Endothelial cell of umbilical vein (primary cell): ENCODE data around the gene OSBPL5. TPM values are rescaled to one million over a fixed set of nuclear protein-coding genes. Genes with fewer than 3 reads are reported as not detected.
"Not testable (repeated sequence)": the region's sequence is repeated elsewhere in the genome, so short reads cannot be mapped to it uniquely, and the experiment has no call there.

Source experiments
- BruUV-seq: library from RNA; stranded (reverse); fragments of 400-500 nt; replicated peaks from 2 replicates; lab custom pipeline; 2021; lab: Mats Ljungman, UMichigan
- CTCF ChIA-PET: fragments of 300-600, 350-600 bp; sonication (Branson Sonifier 250); formaldehyde crosslinking; loops from one replicate; lab custom pipeline; 2021; ENCODE audit warnings: antibody characterized with exemption, inconsistent platforms; lab: Charles Lee
- POLR2A ChIA-PET: fragments of 300-600, 350-600 bp; sonication (Branson Sonifier 250); formaldehyde crosslinking; loops from one replicate; lab custom pipeline; 2021; ENCODE audit warnings: antibody characterized with exemption, inconsistent platforms; lab: Charles Lee
- DNase-seq: peaks from one replicate; pipeline ENCODE4 v3.0.0-alpha.2; 2011; ENCODE audit warnings: low read depth, low spot score
- FAIRE-seq: peaks from 2 replicates; lab custom pipeline; 2011; peaks lifted over from hg19 to GRCh38; lab: Jason Lieb, UNC
- H2AFZ ChIP-seq: 2 replicates; pipeline ENCODE4 v1.6.0; 2012; ENCODE audit warnings: low read depth, low read length, control low read depth, inconsistent platforms
- H3K27ac ChIP-seq: 2 replicates; pipeline ENCODE4 v1.5.1; 2011; ENCODE audit warnings: low read depth, mild to moderate bottlenecking, control low read depth, low read length, moderate library complexity; ENCODE audit not compliant: insufficient read depth
- H3K27me3 ChIP-seq, 2 experiments: 2 replicates each; pipeline versions ENCODE4 v1.6.0 to v1.6.1; 2011; ENCODE audit warnings: low read length in 2 of 2, mixed read lengths in 1 of 2; ENCODE audit not compliant: control insufficient read depth in 2 of 2, insufficient read depth in 2 of 2
- H3K36me3 ChIP-seq, 2 experiments: 2 replicates in 1 of 2; 3 replicates in 1 of 2; pipeline ENCODE4 v1.5.1; 2011; ENCODE audit warnings: low read length in 2 of 2, mild to moderate bottlenecking in 1 of 2, moderate library complexity in 1 of 2; ENCODE audit not compliant: control insufficient read depth in 2 of 2, insufficient read depth in 2 of 2; ENCODE audit errors: extremely low read depth in 1 of 2
- H3K4me1 ChIP-seq: 3 replicates; pipeline ENCODE4 v1.5.1; 2011; ENCODE audit warnings: mild to moderate bottlenecking, low read length; ENCODE audit not compliant: control insufficient read depth, insufficient read depth; ENCODE audit errors: extremely low read depth
- H3K4me2 ChIP-seq: 2 replicates; pipeline ENCODE4 v1.6.1; 2011; ENCODE audit warnings: low read length, control low read depth, mixed read lengths; ENCODE audit not compliant: insufficient read depth
- H3K4me3 ChIP-seq, 3 experiments: fragments of 200-600 bp in 1 of 3; sonication (generic), shearing (Covaris generic) in 1 of 3; replicated peaks in 1 of 3; 2 replicates each; pipeline ENCODE4 v1.5.1; 2011 to 2016; ENCODE audit warnings: control low read depth in 3 of 3, low read length in 3 of 3, mild to moderate bottlenecking in 2 of 3, inconsistent platforms in 1 of 3, low read depth in 1 of 3, moderate library complexity in 1 of 3; ENCODE audit not compliant: insufficient read depth in 1 of 3
- H3K79me2 ChIP-seq: 2 replicates; pipeline ENCODE4 v1.6.0; 2012; ENCODE audit warnings: low read length, inconsistent platforms; ENCODE audit not compliant: control insufficient read depth, insufficient read depth
- H3K9ac ChIP-seq: replicated peaks from 2 replicates; pipeline ENCODE3; 2011; ENCODE audit warnings: low read length, control low read depth; ENCODE audit not compliant: insufficient read depth; ENCODE audit errors: extremely low read depth
- H3K9me1 ChIP-seq: replicated peaks from 3 replicates; pipeline ENCODE4 v1.6.0; 2011; ENCODE audit warnings: mild to moderate bottlenecking, low read length; ENCODE audit not compliant: control insufficient read depth, insufficient read depth; ENCODE audit errors: extremely low read depth
- H3K9me3 ChIP-seq: replicated peaks from 2 replicates; pipeline ENCODE4 v1.5.1; 2012; ENCODE audit warnings: low read length, inconsistent platforms; ENCODE audit not compliant: control insufficient read depth, insufficient read depth
- H4K20me1 ChIP-seq: replicated peaks from 2 replicates; pipeline ENCODE3; 2011; ENCODE audit warnings: mild to moderate bottlenecking, low read length; ENCODE audit not compliant: control insufficient read depth, insufficient read depth; ENCODE audit errors: extremely low read depth
- EZH2 ChIP-seq: IDR thresholded peaks from 2 replicates; pipeline ENCODE4 v1.6.1; 2012; ENCODE audit warnings: borderline replicate concordance, low read depth, mild to moderate bottlenecking, moderate library complexity, low read length, inconsistent platforms; ENCODE audit not compliant: severe bottlenecking
- FOS ChIP-seq: IDR thresholded peaks from 2 replicates; pipeline ENCODE4 v1.6.1; 2011; ENCODE audit warnings: mild to moderate bottlenecking, low read length, moderate library complexity, borderline replicate concordance; ENCODE audit not compliant: insufficient read depth
- GATA2 ChIP-seq: IDR thresholded peaks from 2 replicates; pipeline ENCODE4 v1.7.0; 2011; ENCODE audit warnings: low read depth, mild to moderate bottlenecking, moderate library complexity, mixed read lengths, low read length; ENCODE audit not compliant: insufficient read length, insufficient read depth
- JUN ChIP-seq: IDR thresholded peaks from 2 replicates; pipeline ENCODE4 v1.6.1; 2011; ENCODE audit warnings: borderline replicate concordance, low read depth; ENCODE audit not compliant: insufficient read length, insufficient read depth
- MYC ChIP-seq: IDR thresholded peaks from one replicate; pipeline ENCODE4 v1.6.1; 2011; ENCODE audit warnings: mild to moderate bottlenecking, low read depth, low read length
- POLR2A ChIP-seq: IDR thresholded peaks from 2 replicates; pipeline ENCODE4 v1.6.1; 2012; ENCODE audit warnings: low read depth, mild to moderate bottlenecking, control low read depth, low read length
- dilution Hi-C: fragments of 300-500 bp; cut with MboI; formaldehyde crosslinking; loops from one replicate; pipeline ENCODE4 v1.15.0; 2019; ENCODE audit warnings: low sequenced_read_pairs; ENCODE audit not compliant: extremely low pct_ligation_motif_present
- intact Hi-C: fragments of 100-400 bp; cut with micrococcal nuclease; formaldehyde crosslinking; loops from one replicate; pipeline ENCODE4 v1.10.0; 2022
- polyA plus RNA-seq, 4 experiments: library from polyadenylated mRNA; depleted of rRNA in 3 of 4; stranded (reverse) in 3 of 4; unstranded in 1 of 4; fragments of >200 nt; gene quantifications; 2 replicates each; pipeline versions ENCODE4 v1.2.1 to v1.2.3, GENCODE V29; 2011 to 2012; ENCODE audit warnings: missing spikeins in 1 of 4
- total RNA-seq: library from RNA; stranded (reverse); gene quantifications from 2 replicates; pipeline ENCODE4 v1.2.3, GENCODE V29; 2021
- TF ChIP-seq, protein P1 (sequence below): IDR thresholded peaks from 2 replicates; pipeline ENCODE4 v1.6.1; 2011; ENCODE audit not compliant: insufficient read depth, insufficient read length

The OSBPL5 gene
- total and polyA plus RNA-seq, 2 donors (not counting 3 experiments of a cell fraction or from before 2014, with no cell fraction given) = 8.7 to 37.7 TPM

DNA sequence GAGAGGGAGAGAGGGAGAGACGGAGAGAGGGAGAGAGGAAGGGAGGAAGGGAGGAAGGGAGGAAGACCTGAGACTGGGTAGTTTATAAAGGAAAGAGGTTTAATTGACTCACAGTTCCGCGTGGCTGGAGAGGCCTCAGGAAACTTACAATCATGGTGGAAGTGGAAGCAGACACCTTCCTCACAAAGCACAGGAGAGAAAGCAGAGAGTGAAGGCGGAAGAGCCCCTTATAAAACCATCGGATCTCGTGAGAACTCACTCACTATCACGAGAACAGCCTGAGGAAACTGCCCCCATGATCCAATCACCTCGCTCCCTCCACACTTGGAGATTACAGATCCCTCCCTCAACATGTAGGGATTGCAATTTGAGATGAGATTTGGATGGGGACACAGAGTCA lies 95.7 kb downstream of the OSBPL5 start:
- dilution Hi-C loops (no loop called here), intact Hi-C loops (no loop called here)
- Histone ChIP-seq H3K9me1 (no peaks in the 10 kb centered on the region), H3K4me3 (no peak overlapping the region), H3K79me2 (no peaks in the 10 kb centered on the region), H3K9ac (no peak overlapping the region), H3K4me1 (no peaks in the 10 kb centered on the region), H3K36me3 (no peaks in the 10 kb centered on the region), H3K27me3 (no peaks in the 10 kb centered on the region), H2AFZ (no peak overlapping the region), H3K27ac (no peak overlapping the region), H3K4me2 (no peak overlapping the region), H4K20me1 (no peaks in the 10 kb centered on the region), H3K9me3 (no peaks in the 10 kb centered on the region)
- POLR2A ChIA-PET = no interaction called here
- FAIRE-seq (no peak), DNase-seq (no peak)
- CTCF ChIA-PET = no interaction called here
- BruUV-seq = no TSS peak
- TF ChIP-seq FOS (no peak), JUN (no peak), GATA2 (no peak), MYC (no peak), EZH2 (no peak), POLR2A (no peak)
- TF ChIP-seq, protein P1, sequence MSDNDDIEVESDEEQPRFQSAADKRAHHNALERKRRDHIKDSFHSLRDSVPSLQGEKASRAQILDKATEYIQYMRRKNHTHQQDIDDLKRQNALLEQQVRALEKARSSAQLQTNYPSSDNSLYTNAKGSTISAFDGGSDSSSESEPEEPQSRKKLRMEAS = no peak

- H4K20me1 ChIP-seq, FAIRE-seq, DNase-seq, H3K36me3 ChIP-seq, H3K4me1 ChIP-seq, H2AFZ ChIP-seq, H3K9me3 ChIP-seq, H3K4me3 ChIP-seq, H3K9ac ChIP-seq, dilution Hi-C loops, H3K27me3 ChIP-seq, H3K79me2 ChIP-seq, BruUV-seq, H3K9me1 ChIP-seq, H3K4me2 ChIP-seq, intact Hi-C loops, POLR2A ChIA-PET, H3K27ac ChIP-seq: not testable (repeated sequence)
- CTCF ChIA-PET = interaction anchor here (1.3 kb wide), 1 partner anchor 25 kb away, joined by 3 read pairs; no protein-coding TSS in a partner anchor
Measured at GRCh38 chr11:3066308-3066707, 98.8 kb downstream of the OSBPL5 start.

GRCh38 chr11:3064709-3065108 lies 100.4 kb downstream of the OSBPL5 start:
- H4K20me1 ChIP-seq, POLR2A ChIA-PET, CTCF ChIA-PET, H2AFZ ChIP-seq, H3K9ac ChIP-seq, FAIRE-seq, H3K9me1 ChIP-seq, H3K4me3 ChIP-seq, H3K79me2 ChIP-seq, H3K4me2 ChIP-seq, H3K36me3 ChIP-seq, BruUV-seq, H3K27ac ChIP-seq, H3K27me3 ChIP-seq, H3K9me3 ChIP-seq, intact Hi-C loops, dilution Hi-C loops, H3K4me1 ChIP-seq, DNase-seq: not testable (repeated sequence)
